ENCODE results near the gene ZNF385A.

- TF ChIP-seq, protein P1, sequence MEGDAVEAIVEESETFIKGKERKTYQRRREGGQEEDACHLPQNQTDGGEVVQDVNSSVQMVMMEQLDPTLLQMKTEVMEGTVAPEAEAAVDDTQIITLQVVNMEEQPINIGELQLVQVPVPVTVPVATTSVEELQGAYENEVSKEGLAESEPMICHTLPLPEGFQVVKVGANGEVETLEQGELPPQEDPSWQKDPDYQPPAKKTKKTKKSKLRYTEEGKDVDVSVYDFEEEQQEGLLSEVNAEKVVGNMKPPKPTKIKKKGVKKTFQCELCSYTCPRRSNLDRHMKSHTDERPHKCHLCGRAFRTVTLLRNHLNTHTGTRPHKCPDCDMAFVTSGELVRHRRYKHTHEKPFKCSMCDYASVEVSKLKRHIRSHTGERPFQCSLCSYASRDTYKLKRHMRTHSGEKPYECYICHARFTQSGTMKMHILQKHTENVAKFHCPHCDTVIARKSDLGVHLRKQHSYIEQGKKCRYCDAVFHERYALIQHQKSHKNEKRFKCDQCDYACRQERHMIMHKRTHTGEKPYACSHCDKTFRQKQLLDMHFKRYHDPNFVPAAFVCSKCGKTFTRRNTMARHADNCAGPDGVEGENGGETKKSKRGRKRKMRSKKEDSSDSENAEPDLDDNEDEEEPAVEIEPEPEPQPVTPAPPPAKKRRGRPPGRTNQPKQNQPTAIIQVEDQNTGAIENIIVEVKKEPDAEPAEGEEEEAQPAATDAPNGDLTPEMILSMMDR (IDR thresholded peaks at IDR 0.05), result no peak
- TF ChIP-seq POLR2A (IDR thresholded peaks at IDR 0.05), result no peak
Observed at GRCh38 chr12:54401119-54401518, 16.6 kb upstream of the ZNF385A start.

Measured in thyroid gland (tissue), 4 donors.